GM12878 (cell line): ENCODE data around the gene ZNF491. TPM values are rescaled to one million over a fixed set of nuclear protein-coding genes. Genes with fewer than 3 reads are reported as not detected.

Source experiments
- ATAC-seq: fragments of 200-7000 bp; cut with Tn5 transposase; 3 replicates; pipeline ENCODE4 v1.9.1; 2020; ENCODE audit warnings: mild to moderate bottlenecking, moderate library complexity
- BruUV-seq: library from RNA; stranded (reverse); fragments of 400-500 nt; replicated peaks from 2 replicates; lab custom pipeline; 2021; lab: Mats Ljungman, UMichigan
- CTCF ChIA-PET: fragments of 300-600 bp; sonication (Branson Sonifier 250); formaldehyde crosslinking; extraction: SDS; loops from one replicate; lab custom pipeline; 2021; ENCODE audit warnings: inconsistent platforms; lab: Yijun Ruan, JAX
- POLR2A ChIA-PET: fragments of 350-600 bp; formaldehyde crosslinking; extraction: SDS; loops from one replicate; lab custom pipeline; 2021; ENCODE audit warnings: inconsistent platforms; lab: Charles Lee
- RAD21 ChIA-PET: fragments of 300-600 bp; sonication (Branson Sonifier 250); formaldehyde crosslinking; loops from one replicate; lab custom pipeline; 2023; ENCODE audit warnings: antibody characterized with exemption; ENCODE audit not compliant: unreplicated experiment; lab: Charles Lee
- SMC1A ChIA-PET: fragments of 300-600 bp; sonication (Branson Sonifier 250); formaldehyde crosslinking; loops from one replicate; lab custom pipeline; 2023; ENCODE audit not compliant: unreplicated experiment, uncharacterized antibody; lab: Charles Lee
- DNase-seq: peaks from one replicate; pipeline ENCODE4 v3.0.0-alpha.2; 2011; ENCODE audit warnings: low read depth, low spot score
- FAIRE-seq: peaks from 3 replicates; lab custom pipeline; 2011; peaks lifted over from hg19 to GRCh38; lab: Jason Lieb, UNC
- H2AFZ ChIP-seq: 2 replicates; pipeline ENCODE4 v1.6.0; 2011; ENCODE audit warnings: low read depth, low read length, control low read depth; ENCODE audit not compliant: control insufficient read depth
- H3K27ac ChIP-seq: 2 replicates; pipeline ENCODE4 v1.5.1; 2011; ENCODE audit warnings: control low read depth; ENCODE audit not compliant: control insufficient read depth, insufficient read depth
- H3K27me3 ChIP-seq, 2 experiments: replicated peaks in 1 of 2; 2 replicates each; pipeline versions ENCODE4 v1.6.0 to v1.6.1; 2011; ENCODE audit warnings: low read length in 1 of 2; ENCODE audit not compliant: control insufficient read depth in 2 of 2, insufficient read depth in 2 of 2
- H3K36me3 ChIP-seq, 2 experiments: 2 replicates each; pipeline ENCODE4 v1.5.1; 2011; ENCODE audit warnings: low read length in 1 of 2; ENCODE audit not compliant: control insufficient read depth in 2 of 2, insufficient read depth in 2 of 2
- H3K4me1 ChIP-seq: 2 replicates; pipeline ENCODE4 v1.6.1; 2011; ENCODE audit warnings: mild to moderate bottlenecking, low read length, moderate library complexity, mixed read lengths; ENCODE audit not compliant: control insufficient read depth, insufficient read depth
- H3K4me2 ChIP-seq: 2 replicates; pipeline ENCODE4 v1.6.0; 2011; ENCODE audit warnings: control low read depth; ENCODE audit not compliant: control insufficient read depth, insufficient read depth
- H3K4me3 ChIP-seq: fragments of 200-600 bp; sonication (generic); 2 replicates; pipeline ENCODE4 v1.5.1; 2016
- H3K79me2 ChIP-seq: 2 replicates; pipeline ENCODE4 v1.6.0; 2011; ENCODE audit warnings: low read length; ENCODE audit not compliant: control insufficient read depth, insufficient read depth
- H3K9ac ChIP-seq: 2 replicates; pipeline ENCODE4 v1.8.0; 2011; ENCODE audit warnings: low read length, control low read depth, mixed read lengths; ENCODE audit not compliant: control insufficient read depth, insufficient read depth
- H3K9me3 ChIP-seq: replicated peaks from 3 replicates; pipeline ENCODE4 v1.5.1; 2011; ENCODE audit warnings: mild to moderate bottlenecking, low read length; ENCODE audit not compliant: control insufficient read depth, insufficient read depth
- H4K20me1 ChIP-seq: 2 replicates; pipeline ENCODE4 v1.6.0; 2011; ENCODE audit not compliant: control insufficient read depth, insufficient read depth
- CBFB ChIP-seq: IDR thresholded peaks from 2 replicates; pipeline ENCODE4 v1.6.1; 2016; ENCODE audit warnings: antibody characterized with exemption, low read depth
- CBX5 ChIP-seq: sonication (generic); IDR thresholded peaks from 2 replicates; pipeline ENCODE4 v1.6.1; 2016; ENCODE audit warnings: low read depth, moderate library complexity, mild to moderate bottlenecking, inconsistent platforms
- IRF3 ChIP-seq: fragments of 450-650 bp; IDR thresholded peaks from 2 replicates; pipeline ENCODE4 v1.6.1; 2014; ENCODE audit warnings: mild to moderate bottlenecking
- JUNB ChIP-seq: IDR thresholded peaks from 2 replicates; pipeline ENCODE4 v1.6.1; 2016; ENCODE audit warnings: antibody characterized with exemption, mild to moderate bottlenecking
- KLF5 ChIP-seq: fragments of 450-650 bp; IDR thresholded peaks from 2 replicates; pipeline ENCODE4 v1.6.1; 2014; ENCODE audit warnings: mild to moderate bottlenecking; ENCODE audit not compliant: partially characterized antibody
- MAX ChIP-seq: IDR thresholded peaks from 2 replicates; pipeline ENCODE4 v1.6.1; 2012; ENCODE audit warnings: low read depth, low read length, improper control_type of control experiment
- RELB ChIP-seq: fragments of 450-650 bp; IDR thresholded peaks from 2 replicates; pipeline ENCODE4 v1.6.1; 2017; ENCODE audit warnings: low read depth, mild to moderate bottlenecking, moderate library complexity
- REST ChIP-seq: IDR thresholded peaks from 2 replicates; pipeline ENCODE4 v1.6.1; 2012; ENCODE audit warnings: mild to moderate bottlenecking, low read depth, low read length
- SKIL ChIP-seq: fragments of 450-650 bp; IDR thresholded peaks from 2 replicates; pipeline ENCODE4 v1.6.1; 2017; ENCODE audit warnings: mild to moderate bottlenecking, low read depth, inconsistent platforms; ENCODE audit not compliant: poor library complexity, severe bottlenecking
- SP1 ChIP-seq: IDR thresholded peaks from one replicate; pipeline ENCODE4 v1.6.1; 2011; ENCODE audit warnings: low read depth, low read length
- ZNF207 ChIP-seq: fragments of 450-650 bp; IDR thresholded peaks from 2 replicates; pipeline ENCODE4 v1.6.1; 2014; ENCODE audit warnings: antibody characterized with exemption, mild to moderate bottlenecking, borderline replicate concordance
- ZSCAN29 ChIP-seq: fragments of 450-650 bp; IDR thresholded peaks from 2 replicates; pipeline ENCODE4 v1.6.1; 2017; ENCODE audit warnings: mild to moderate bottlenecking, moderate library complexity
- WGBS: methylation state at CpG from one replicate; pipeline ENCODE4 v1.1.6; 2016; ENCODE audit warnings: low lambda C conversion rate; ENCODE audit not compliant: insufficient replicate concordance, insufficient coverage; ENCODE audit errors: missing lambda C conversion rate; 5-methylcytosine and 5-hydroxymethylcytosine counted together
- in situ Hi-C: fragments of 300-500 bp; cut with MboI; formaldehyde crosslinking; loops from 9 replicates; pipeline ENCODE4 v1.14.3; 2018; ENCODE audit warnings: mixed read lengths
- intact Hi-C: fragments of 100-400 bp; cut with micrococcal nuclease; formaldehyde crosslinking; loops from one replicate; pipeline ENCODE4 v1.14.2; 2022; ENCODE audit not compliant: unreplicated experiment
- polyA plus RNA-seq, 11 experiments: library from polyadenylated mRNA; depleted of rRNA in 4 of 11; unstranded in 6 of 11; stranded (reverse) in 5 of 11; fragments of >200 nt; fragmentation: Nextera tagmentation in 4 of 11; fragmentation: Illumina TruSeq in 1 of 11; extraction: Ambion mirVana in 4 of 11; extraction: Trizol in 1 of 11; gene quantifications; 1 replicate in 1 of 11; 2 replicates in 10 of 11; pipeline versions ENCODE4 v1.2.1 to v1.2.3, GENCODE V29; 2011 to 2016; ENCODE audit warnings: inconsistent platforms in 2 of 11, missing spikeins in 2 of 11, low read depth in 1 of 11
- total RNA-seq, 4 experiments: library from RNA; depleted of rRNA in 3 of 4; stranded (reverse); fragments of >200 nt in 3 of 4; fragmentation: Illumina TruSeq in 1 of 4; extraction: Trizol in 1 of 4; gene quantifications; 2 replicates each; pipeline versions ENCODE4 v1.2.1 to v1.2.3, GENCODE V29; 2013 to 2021

ZNF491 gene
- total and polyA plus RNA-seq, 10 of the 15 experiments (the other 5 are each of a cell fraction or from before 2014, with no cell fraction given), result 0.18 to 1.4 (median 0.37) TPM

GRCh38 chr19:11780431-11781020 lies 17.8 kb upstream of the ZNF491 start (continued):
- no peak for TF ChIP-seq IRF3

- DNase-seq (no peak), FAIRE-seq (no peak), ATAC-seq (no peak)
- no peaks in the 10 kb centered on the region for H3K4me1 ChIP-seq
- no peak overlapping the region for H2AFZ ChIP-seq
- H3K27ac ChIP-seq, result no peak overlapping the region
- no peaks in the 10 kb centered on the region for H4K20me1 ChIP-seq
- peaks cover 6 to 11% of the 10 kb centered on the region in 2 experiments for H3K36me3 ChIP-seq
- H3K4me2 ChIP-seq, result no peak overlapping the region
- CTCF ChIA-PET, result no interaction called here
- intact Hi-C loops, result no loop called here
- no peaks in the 10 kb centered on the region for H3K79me2 ChIP-seq
- WGBS, result 97% methylated on average over 5 of the region's 5 CpGs
- SMC1A ChIA-PET, result no interaction called here
- H3K4me3 ChIP-seq, result no peak overlapping the region
- H3K27me3 ChIP-seq, result no peaks in the 10 kb centered on the region
- BruUV-seq, result no TSS peak
- H3K9me3 ChIP-seq, result peaks cover 53% of the 10 kb centered on the region
- in situ Hi-C loops, result no loop called here
- RAD21 ChIA-PET, result no interaction called here
- POLR2A ChIA-PET, result no interaction called here
- H3K9ac ChIP-seq, result no peak overlapping the region
- TF ChIP-seq CBFB (no peak), SKIL (no peak), ZNF207 (no peak), SP1 (no peak), ZSCAN29 (no peak), KLF5 (peak; percentile 88), REST (no peak), RELB (peak; percentile 21; the same call in 1 of the 2 replicates), CBX5 (0 out of 2 replicates have a peak, but pooled peaks have one; percentile 75), JUNB (peak; percentile 39; the same call in 1 of the 2 replicates), MAX (no peak)
These were observed 16.8 kb upstream of the ZNF491 start for GRCh38 chr19:11781295-11782057.
